ENCODE data around the gene KRT7.
"Not testable (repeated sequence)": the region's sequence is repeated elsewhere in the genome, so short reads cannot be mapped to it uniquely, and the experiment has no call there.

KRT7 gene

GRCh38 chr12:52280796-52281560 lies 47.9 kb downstream of the KRT7 start:
- no peak for DNase-seq

GRCh38 chr12:52284562-52285171 lies 51.6 kb downstream of the KRT7 start:
- no peak for DNase-seq

GRCh38 chr12:52285172-52285745 lies 52.2 kb downstream of the KRT7 start:
- no peak for DNase-seq

- DNase-seq = no peak
These were observed 52.9 kb downstream of the KRT7 start for GRCh38 chr12:52285851-52286530.

- DNase-seq = not testable (repeated sequence)
These were observed 54.1 kb downstream of the KRT7 start for GRCh38 chr12:52286857-52287785.

GRCh38 chr12:52287816-52288805 lies 55.1 kb downstream of the KRT7 start:
- DNase-seq = not testable (repeated sequence)

- not testable (repeated sequence) for DNase-seq
These were observed 57.6 kb downstream of the KRT7 start for GRCh38 chr12:52290483-52291134.

- no peak for DNase-seq
These were observed 58.4 kb downstream of the KRT7 start, which contains the start of gene KRT81 for GRCh38 chr12:52291267-52291935. TSS of gene KRT81 (minus strand) at chr12:52291534. CDS start at chr12:52291465, 69 bp downstream.

- DNase-seq = no peak
These were observed 60.9 kb downstream of the KRT7 start for GRCh38 chr12:52293926-52294325.

GRCh38 chr12:52294803-52295202 lies 61.8 kb downstream of the KRT7 start:
- no peak for DNase-seq

DNA sequence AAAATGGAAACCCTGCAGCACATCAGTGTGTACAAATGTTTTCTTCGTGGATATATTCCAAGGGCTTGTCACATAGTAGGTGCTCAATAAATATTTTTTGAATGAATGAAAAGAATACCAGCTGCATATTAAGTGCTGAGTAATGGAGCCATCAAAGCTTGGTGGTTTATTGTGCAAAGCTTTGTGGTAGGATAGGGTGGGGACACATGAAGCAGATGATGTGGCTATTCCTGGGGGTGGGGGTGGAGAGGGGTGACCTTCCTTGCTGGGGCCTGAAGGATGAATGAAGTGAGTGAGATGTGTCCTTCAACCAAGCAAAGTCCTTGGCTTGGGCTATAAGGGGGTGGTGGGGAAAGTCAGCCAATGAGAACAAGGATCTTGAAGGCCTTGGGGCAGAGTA lies 62.6 kb downstream of the KRT7 start:
- DNase-seq = no peak

- no peak for DNase-seq
These were observed 63.7 kb downstream of the KRT7 start for GRCh38 chr12:52296572-52297215.
